Measurements from ENCODE around the gene UBE3D.

DNA sequence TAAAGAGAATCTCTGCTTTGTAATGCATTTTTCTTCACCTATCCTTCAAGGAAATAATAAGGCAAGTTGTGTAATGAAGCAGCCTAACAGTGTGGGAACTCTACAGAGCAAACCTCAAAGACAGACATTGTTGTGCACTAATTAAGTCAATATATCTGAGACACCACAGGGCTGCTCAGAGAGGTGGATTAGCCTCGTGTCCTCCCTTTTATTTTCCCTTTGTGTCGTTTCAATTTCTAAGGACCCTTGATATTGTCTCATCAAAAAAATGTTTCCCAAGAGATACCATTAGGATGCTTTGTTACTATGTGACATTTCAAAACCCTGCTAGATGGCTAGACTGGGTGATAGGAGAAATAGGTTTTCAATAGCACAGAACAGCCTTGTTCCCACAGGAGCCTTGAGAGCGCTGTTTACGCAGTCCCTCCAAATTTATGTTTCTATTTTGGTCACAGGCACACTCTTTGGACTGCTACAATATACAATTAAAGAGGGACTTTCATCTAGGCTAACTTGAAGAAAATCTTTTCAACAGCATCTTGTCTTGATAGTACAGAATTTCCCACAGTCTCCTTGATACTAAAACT lies 23.1 kb downstream of the UBE3D start:
- TF ChIP-seq, protein P1, sequence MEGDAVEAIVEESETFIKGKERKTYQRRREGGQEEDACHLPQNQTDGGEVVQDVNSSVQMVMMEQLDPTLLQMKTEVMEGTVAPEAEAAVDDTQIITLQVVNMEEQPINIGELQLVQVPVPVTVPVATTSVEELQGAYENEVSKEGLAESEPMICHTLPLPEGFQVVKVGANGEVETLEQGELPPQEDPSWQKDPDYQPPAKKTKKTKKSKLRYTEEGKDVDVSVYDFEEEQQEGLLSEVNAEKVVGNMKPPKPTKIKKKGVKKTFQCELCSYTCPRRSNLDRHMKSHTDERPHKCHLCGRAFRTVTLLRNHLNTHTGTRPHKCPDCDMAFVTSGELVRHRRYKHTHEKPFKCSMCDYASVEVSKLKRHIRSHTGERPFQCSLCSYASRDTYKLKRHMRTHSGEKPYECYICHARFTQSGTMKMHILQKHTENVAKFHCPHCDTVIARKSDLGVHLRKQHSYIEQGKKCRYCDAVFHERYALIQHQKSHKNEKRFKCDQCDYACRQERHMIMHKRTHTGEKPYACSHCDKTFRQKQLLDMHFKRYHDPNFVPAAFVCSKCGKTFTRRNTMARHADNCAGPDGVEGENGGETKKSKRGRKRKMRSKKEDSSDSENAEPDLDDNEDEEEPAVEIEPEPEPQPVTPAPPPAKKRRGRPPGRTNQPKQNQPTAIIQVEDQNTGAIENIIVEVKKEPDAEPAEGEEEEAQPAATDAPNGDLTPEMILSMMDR (conservative IDR thresholded peaks at IDR 0.05), result no peak
- TF ChIP-seq EZH2 (IDR thresholded peaks at IDR 0.05; ENCODE audit: low read depth), result no peak
